RWPE1 (cell line): ENCODE measurements around the gene MBD4.
"Not testable (repeated sequence)": the region's sequence is repeated elsewhere in the genome, so short reads cannot be mapped to it uniquely, and the experiment has no call there.

ENCODE experiments used
- CTCF ChIA-PET: fragments of 350-600 bp; sonication (Branson Sonifier 250); formaldehyde crosslinking; extraction: SDS; loops from one replicate; lab custom pipeline; 2021; lab: Yijun Ruan, JAX
- POLR2A ChIA-PET: fragments of 400-600 bp; formaldehyde crosslinking; extraction: SDS; loops from one replicate; lab custom pipeline; 2020; ENCODE audit warnings: antibody characterized with exemption; ENCODE audit not compliant: low non-redundant PET; lab: Yijun Ruan, JAX
- DNase-seq: peaks from one replicate; pipeline ENCODE4 v3.0.0; 2012; ENCODE audit warnings: low spot score
- H3K27ac ChIP-seq: fragments of 450-650 bp; 2 replicates; pipeline ENCODE4 v1.5.1; 2017
- CTCF ChIP-seq: fragments of 450-650 bp; conservative IDR thresholded peaks from 2 replicates; pipeline ENCODE4 v1.5.1; 2017; ENCODE audit warnings: low read depth, mild to moderate bottlenecking

Gene MBD4

GRCh38 chr3:129417326-129417725 is 22.4 kb downstream of the MBD4 start:
- CTCF ChIA-PET: interaction anchor here (0.7 kb wide), 1 partner anchor 13 kb away, joined by 4 read pairs; no protein-coding TSS in a partner anchor
- no peak for DNase-seq
- H3K27ac ChIP-seq: no peak overlapping the region

GRCh38 chr3:129416415-129416814 is 23.3 kb downstream of the MBD4 start:
- ChIA-PET CTCF (interaction anchor here (0.5 kb wide), 1 partner anchor 89 kb away, joined by 4 read pairs; no protein-coding TSS in a partner anchor), POLR2A (no interaction called here)
- TF ChIP-seq CTCF: no peak
- no peak for DNase-seq
- no peak overlapping the region for H3K27ac ChIP-seq

More at GRCh38 chr3:129417326-129417725, 22.4 kb downstream of the MBD4 start:
- TF ChIP-seq CTCF: no peak
- POLR2A ChIA-PET: no interaction called here

- TF ChIP-seq CTCF: no peak
- ChIA-PET POLR2A (no interaction called here), CTCF (interaction anchor here (0.5 kb wide), 1 partner anchor 88 kb away, joined by 4 read pairs; no protein-coding TSS in a partner anchor)
- DNase-seq: no peak
- no peak overlapping the region for H3K27ac ChIP-seq
Observed at GRCh38 chr3:129415830-129416229, 23.9 kb downstream of the MBD4 start.

DNA sequence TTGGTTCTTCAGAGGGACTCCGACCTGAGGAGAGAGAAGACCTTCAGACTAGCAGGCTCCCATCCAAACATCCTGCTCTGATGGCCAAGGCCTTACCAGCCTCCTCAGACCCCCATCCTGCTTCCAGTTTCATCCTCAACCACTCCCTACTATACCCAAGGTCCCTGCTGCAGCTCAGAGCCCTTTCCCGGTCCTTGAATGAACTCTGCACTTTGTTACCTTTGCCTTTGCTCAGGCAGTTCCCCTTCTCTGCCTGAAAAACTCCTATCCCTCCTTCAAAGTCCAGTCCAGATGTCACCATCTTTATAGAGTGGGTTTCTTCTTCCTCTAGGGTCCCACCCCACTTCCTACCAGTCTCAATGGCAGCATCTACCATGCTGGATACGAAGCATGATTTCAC is 24.4 kb downstream of the MBD4 start:
- no peak for TF ChIP-seq CTCF
- H3K27ac ChIP-seq: no peak overlapping the region
- ChIA-PET CTCF (interaction anchor here (0.5 kb wide), 1 partner anchor 474 kb away, joined by 4 read pairs; no protein-coding TSS in a partner anchor), POLR2A (no interaction called here)
- DNase-seq: no peak

DNA sequence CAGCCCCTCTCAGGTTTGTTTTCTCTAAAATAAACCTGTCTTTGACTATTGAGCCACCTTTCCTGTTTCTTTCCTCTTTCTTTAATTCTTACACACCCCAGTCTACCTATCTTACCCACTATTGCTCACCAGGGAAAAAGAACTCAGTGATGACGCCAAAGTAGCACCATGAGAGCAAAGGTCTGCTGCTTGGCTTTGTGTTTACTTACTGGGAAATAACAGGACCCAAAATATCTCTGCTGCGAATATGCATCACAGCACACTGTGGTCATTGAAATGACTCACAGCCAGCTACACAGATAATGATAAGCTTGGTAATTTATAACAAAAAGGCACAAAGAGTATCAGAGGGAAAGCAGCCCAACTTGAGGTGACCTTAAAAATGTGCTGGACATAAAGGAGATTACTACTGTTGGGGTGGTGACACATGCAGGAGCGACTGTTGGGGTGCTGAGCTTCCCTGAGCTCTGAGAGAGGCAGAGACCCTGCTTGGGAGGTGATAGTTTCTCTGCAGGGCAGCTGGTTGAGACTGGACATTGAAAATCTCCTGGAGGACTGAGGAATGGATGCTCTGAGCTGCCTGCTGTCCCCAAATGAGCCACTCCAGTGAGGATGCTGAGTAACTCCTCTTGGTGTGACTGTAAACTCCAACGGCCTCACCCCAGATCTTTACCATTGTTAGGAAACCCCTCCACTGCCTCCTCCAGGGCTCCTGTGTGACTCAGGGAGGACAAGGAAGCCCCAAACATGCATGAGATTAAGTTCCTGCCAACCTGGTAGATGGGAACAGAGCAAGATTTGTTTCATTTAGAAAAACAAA is 25.9 kb downstream of the MBD4 start:
- no peak overlapping the region for H3K27ac ChIP-seq
- no peak for DNase-seq
- ChIA-PET CTCF (interaction anchor here (0.6 to 0.7 kb wide), 2 partner anchors 97 to 514 kb away, joined by 3 to 5 read pairs; no protein-coding TSS in a partner anchor), POLR2A (no interaction called here)
- no peak for TF ChIP-seq CTCF

DNA sequence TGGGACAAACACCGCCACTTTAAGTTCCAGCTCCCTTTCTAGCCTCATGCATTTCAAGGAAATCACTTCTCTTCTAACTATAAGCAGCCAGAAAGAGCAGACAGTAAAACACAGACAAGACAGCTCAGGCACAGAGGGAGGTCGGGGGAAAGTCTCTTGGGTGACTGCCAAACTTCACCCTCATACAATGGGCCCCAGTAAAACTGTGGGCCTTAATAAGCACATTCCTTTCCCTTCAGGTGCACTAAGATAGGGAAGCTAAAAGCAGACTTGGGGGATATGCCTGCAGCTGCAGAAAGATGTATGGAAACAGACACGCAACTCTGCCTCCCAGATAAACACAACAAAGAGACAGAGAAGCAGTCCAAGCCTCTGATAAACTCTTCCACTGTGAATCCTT is 26.5 kb downstream of the MBD4 start:
- DNase-seq, H3K27ac ChIP-seq, POLR2A ChIA-PET: not testable (repeated sequence)
- CTCF ChIA-PET: interaction anchor here (1.3 kb wide), 1 partner anchor 13 kb away, joined by 6 read pairs; no protein-coding TSS in a partner anchor
